Lower leg skin (tissue), 4 donors: ENCODE data around the gene DCLRE1A. TPM values are rescaled to one million over a fixed set of nuclear protein-coding genes. Genes with fewer than 3 reads are reported as not detected.
"Not testable (repeated sequence)": the region's sequence is repeated elsewhere in the genome, so short reads cannot be mapped to it uniquely, and the experiment has no call there.

Source experiments
- DNase-seq, 2 donors: peaks; one replicate each; pipeline ENCODE4 v3.0.0-alpha.2; 2019; ENCODE audit warnings: low spot score in 2 of 2
- H3K4me3 ChIP-seq: fragments of 200-600 bp; sonication (generic); 2 replicates; pipeline ENCODE4 v1.5.1; 2017; ENCODE audit warnings: mild to moderate bottlenecking, low read depth; ENCODE audit not compliant: poor library complexity, severe bottlenecking
- CTCF ChIP-seq, 3 donors: fragments of 450-650 bp; IDR thresholded peaks; one replicate each; pipeline ENCODE4 v1.5.1; 2016; ENCODE audit warnings: antibody characterized with exemption in 3 of 3, mild to moderate bottlenecking in 3 of 3, moderate library complexity in 2 of 3
- POLR2A ChIP-seq, 2 donors: fragments of 450-650 bp; IDR thresholded peaks; one replicate each; pipeline ENCODE4 v1.6.1; 2016 to 2017; ENCODE audit warnings: antibody characterized with exemption in 2 of 2, mild to moderate bottlenecking in 1 of 2, moderate library complexity in 1 of 2
- WGBS, 2 donors: methylation state at CpG; one replicate each; pipeline ENCODE4 v1.1.5; 2018; 5-methylcytosine and 5-hydroxymethylcytosine counted together
- intact Hi-C: fragments of 100-400 bp; cut with DNase I; formaldehyde crosslinking; loops from one replicate; pipeline ENCODE4 v1.15.0; 2023; ENCODE audit warnings: low total_unique reads
- total RNA-seq, 4 donors: library from RNA; depleted of rRNA; stranded (reverse); fragments of >200 nt; gene quantifications; one replicate each; pipeline ENCODE4 v1.1.0, GENCODE V29; 2016

Gene DCLRE1A
- total RNA-seq, 4 donors from 2014 or later: 2.1 to 5.5 (median 3.8) TPM

DNA sequence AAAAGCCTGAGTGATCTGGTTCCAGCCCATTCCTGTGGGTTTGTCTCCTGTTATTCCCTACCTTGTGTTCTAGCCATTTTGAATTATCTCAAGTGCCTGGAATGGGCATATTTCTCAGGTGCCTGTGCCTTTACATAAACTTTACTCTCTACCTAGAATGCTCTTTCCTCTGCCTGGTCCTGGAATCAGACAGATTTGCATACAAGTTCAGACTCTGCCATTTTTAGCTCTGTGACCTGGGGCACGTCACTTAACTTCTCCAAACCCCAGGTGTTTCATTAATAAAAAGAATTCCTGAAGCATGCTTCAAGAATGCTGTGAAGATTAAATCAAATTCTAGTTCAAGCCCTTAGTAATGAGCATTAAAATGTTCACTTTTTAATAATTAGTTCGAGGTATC, 7.8 kb downstream of the DCLRE1A start:
- intact Hi-C loops: no loop called here
- WGBS, 2 donors: 85 to 90% methylated on average over 2 of the region's 2 CpGs
- no peak for DNase-seq

DNA sequence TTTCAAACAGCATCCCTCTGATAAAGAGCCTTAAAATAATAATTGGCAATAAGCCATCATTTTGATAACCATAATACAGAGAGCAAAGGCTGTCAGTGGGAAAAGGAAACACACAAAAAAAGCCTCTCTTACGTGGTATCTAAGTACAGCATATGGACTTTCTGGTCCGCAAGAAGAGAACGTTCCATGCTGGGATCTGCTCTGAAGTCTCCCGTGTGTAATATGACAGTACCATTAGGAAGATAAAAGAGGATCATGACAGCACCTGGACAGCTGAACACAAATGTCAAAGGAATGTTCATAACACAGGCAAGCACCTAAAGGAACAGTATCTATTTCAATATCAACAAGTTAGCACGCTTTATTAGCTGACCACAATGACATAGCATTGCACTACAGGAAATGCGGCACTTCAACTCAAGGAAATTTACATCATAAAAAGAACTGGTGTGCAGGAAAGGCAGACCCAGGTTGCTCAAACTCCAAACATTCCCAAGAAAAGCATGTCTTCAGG, 9.9 kb downstream of the DCLRE1A start:
- TF ChIP-seq POLR2A (IDR thresholded peaks at IDR 0.05) (no peak), CTCF (IDR thresholded peaks at IDR 0.05) (no peak)
- intact Hi-C loops: no loop called here
- H3K4me3 ChIP-seq: no peak overlapping the region
- DNase-seq: no peak
- WGBS, 2 donors: 75 to 84% methylated on average over 6 of the region's 6 CpGs

More for the DNA sequence above, 7.8 kb downstream of the DCLRE1A start:
- H3K4me3 ChIP-seq: no peak overlapping the region
- TF ChIP-seq POLR2A (IDR thresholded peaks at IDR 0.05): no peak
- TF ChIP-seq CTCF (IDR thresholded peaks at IDR 0.05): no peak

DNA sequence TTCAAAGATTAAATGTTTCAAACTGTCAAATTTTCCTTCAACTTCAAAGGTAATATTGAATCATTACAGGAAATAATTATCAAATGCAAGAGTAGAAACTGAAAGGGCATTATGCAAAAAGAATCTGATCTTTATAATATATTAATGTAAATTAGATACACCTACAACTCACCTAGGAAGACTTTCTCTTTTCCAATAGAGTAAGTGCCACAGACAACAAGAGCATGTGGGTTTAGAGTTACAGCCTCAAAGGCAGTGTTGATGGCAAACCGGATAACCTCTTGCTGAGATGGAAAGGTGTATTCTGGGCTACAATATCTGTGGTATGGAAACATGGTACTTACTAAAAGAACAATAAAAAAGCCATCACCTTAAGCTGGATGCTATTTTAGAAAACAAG, 11.7 kb downstream of the DCLRE1A start:
- no peak overlapping the region for H3K4me3 ChIP-seq
- 83 to 85% methylated on average over 1 of the region's 1 CpG for WGBS, 2 donors
- TF ChIP-seq POLR2A (IDR thresholded peaks at IDR 0.05) (no peak), CTCF (IDR thresholded peaks at IDR 0.05) (no peak)
- intact Hi-C loops: no loop called here
- no peak for DNase-seq

DNA sequence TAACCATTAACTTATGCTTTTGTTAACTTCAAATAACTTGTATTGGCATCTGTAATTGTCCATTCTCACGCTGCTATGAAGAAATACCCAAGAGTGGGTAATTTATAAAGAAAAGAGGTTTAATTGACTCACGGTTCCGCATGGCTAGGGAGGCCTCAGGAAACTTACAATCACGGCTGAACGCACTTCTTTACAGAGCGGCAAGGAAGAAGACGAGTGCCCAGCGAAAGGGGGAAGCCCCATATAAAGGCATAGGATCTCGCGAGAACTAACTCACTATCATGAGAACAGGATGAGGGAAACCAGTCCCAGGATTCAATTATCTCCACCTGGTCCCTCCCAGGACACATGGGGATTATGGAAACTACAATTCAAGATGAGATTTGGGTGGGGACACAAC, 25.3 kb downstream of the DCLRE1A start:
- WGBS, 2 donors: 92 to 93% methylated on average over 10 of the region's 10 CpGs
- DNase-seq, H3K4me3 ChIP-seq, intact Hi-C loops: not testable (repeated sequence)

DNA sequence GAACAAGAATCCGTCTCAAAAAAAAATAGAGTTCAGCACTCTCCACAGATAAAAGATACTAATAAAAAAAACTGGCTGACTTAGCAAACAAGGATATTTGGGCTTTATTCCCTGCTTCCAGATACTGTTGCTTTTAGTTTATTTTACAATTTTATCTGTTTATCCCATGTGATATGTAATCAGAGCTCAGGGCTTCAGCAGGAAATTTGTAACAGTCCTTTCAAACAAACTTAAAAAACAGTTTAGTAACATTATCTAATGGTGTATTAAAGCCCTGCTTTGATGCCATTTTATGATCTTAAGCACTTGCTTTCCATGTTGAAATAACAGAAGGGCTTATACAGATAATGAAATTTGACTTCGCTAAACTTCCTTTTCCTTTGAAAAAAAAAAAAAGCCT, 28.1 kb downstream of the DCLRE1A start:
- DNase-seq: no peak
- intact Hi-C loops: no loop called here
- no peak overlapping the region for H3K4me3 ChIP-seq
- TF ChIP-seq POLR2A (IDR thresholded peaks at IDR 0.05) (no peak), CTCF (IDR thresholded peaks at IDR 0.05) (no peak)
- 80 to 93% methylated on average over 2 of the region's 2 CpGs for WGBS, 2 donors

DNA sequence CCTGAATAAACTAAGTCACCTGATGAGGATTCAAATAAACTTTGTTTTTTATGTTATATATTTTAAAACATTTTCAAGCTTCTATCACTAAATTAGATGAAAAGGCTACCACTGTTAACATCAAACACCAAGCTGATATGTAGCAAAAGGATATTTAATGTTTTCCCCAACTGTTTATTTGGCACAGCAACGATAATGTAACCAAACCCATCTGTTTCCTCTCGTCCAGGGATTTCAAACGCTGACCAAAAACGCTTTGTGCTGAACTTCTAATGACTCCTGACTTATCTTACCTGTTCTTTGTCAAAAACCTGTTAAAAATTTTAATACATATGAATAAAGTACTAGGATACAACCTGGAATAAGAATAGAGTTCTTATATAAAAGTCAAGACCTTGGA, 30.5 kb downstream of the DCLRE1A start:
- no peak for DNase-seq
- TF ChIP-seq POLR2A (IDR thresholded peaks at IDR 0.05) (no peak), CTCF (IDR thresholded peaks at IDR 0.05) (no peak)
- WGBS, 2 donors: 46 to 51% methylated on average over 4 of the region's 4 CpGs
- intact Hi-C loops: no loop called here
- H3K4me3 ChIP-seq: no peak overlapping the region
